Measurements from ENCODE around the gene OPHN1.

- TF ChIP-seq CTCF (IDR thresholded peaks at IDR 0.05; ENCODE audit: poor library complexity) = no peak
- TF ChIP-seq EZH2 (IDR thresholded peaks at IDR 0.05; ENCODE audit: borderline replicate concordance) = no peak
- TF ChIP-seq EZH2phosphoT487 (IDR thresholded peaks at IDR 0.05; ENCODE audit: low read depth, severe bottlenecking, unreplicated experiment) = no peak
Measured at GRCh38 chrX:68454476-68455150, 21.3 kb upstream of the OPHN1 start.

All from hepatocyte (in vitro differentiated cells).